ENCODE results near the gene ATP6V1B1.
"Not testable (repeated sequence)": the region's sequence is repeated elsewhere in the genome, so short reads cannot be mapped to it uniquely, and the experiment has no call there.

Gene ATP6V1B1

DNA sequence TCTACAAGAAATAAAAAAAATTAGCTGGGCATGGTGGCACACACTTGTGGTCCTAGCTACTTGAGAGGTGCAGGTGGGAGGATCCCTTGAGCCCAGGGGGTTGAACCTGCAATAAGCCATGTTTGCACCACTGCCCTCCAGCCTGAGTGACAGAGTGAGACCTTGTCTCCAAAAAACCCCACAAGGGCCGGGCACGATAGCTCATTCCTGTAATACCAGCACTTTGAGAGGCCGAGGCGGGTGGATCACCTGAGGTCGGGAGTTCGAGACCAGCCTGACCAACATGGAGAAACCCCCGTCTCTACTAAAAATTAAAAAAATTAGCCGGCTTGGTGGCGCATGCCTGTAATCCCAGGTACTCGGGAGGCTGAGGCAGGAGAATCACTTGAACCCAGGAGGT is 64.2 kb downstream of the ATP6V1B1 start:
- H3K9ac ChIP-seq (ENCODE audit: low read length); H3K4me3 ChIP-seq (ENCODE audit: low read depth in 1 of 2, low read length in 2 of 2); H3K27ac ChIP-seq (ENCODE audit: low read depth, low read length); H3K4me1 ChIP-seq (ENCODE audit: insufficient read depth, low read length); H3K36me3 ChIP-seq (ENCODE audit: insufficient read depth, low read length); H3K27me3 ChIP-seq (ENCODE audit: control insufficient read depth in 1 of 2, insufficient read depth in 2 of 2, low read length in 2 of 2); H3K9me3 ChIP-seq (ENCODE audit: low read length): not testable (repeated sequence)

- H3K9ac ChIP-seq (ENCODE audit: low read length): no peak overlapping the region
- H3K27ac ChIP-seq (ENCODE audit: low read depth, low read length): no peak overlapping the region
- no peaks in the 10 kb centered on the region for H3K36me3 ChIP-seq (ENCODE audit: insufficient read depth, low read length)
- H3K9me3 ChIP-seq (ENCODE audit: low read length): no peaks in the 10 kb centered on the region
- peak overlapping the region; percentile 31 to 57 for H3K4me3 ChIP-seq (ENCODE audit: low read depth in 1 of 2, low read length in 2 of 2)
- no peaks in the 10 kb centered on the region for H3K27me3 ChIP-seq (ENCODE audit: control insufficient read depth in 1 of 2, insufficient read depth in 2 of 2, low read length in 2 of 2)
- H3K4me1 ChIP-seq (ENCODE audit: insufficient read depth, low read length): peaks cover 7% of the 10 kb centered on the region
Measured at GRCh38 chr2:71000780-71001591, 65.3 kb downstream of the ATP6V1B1 start.

DNA sequence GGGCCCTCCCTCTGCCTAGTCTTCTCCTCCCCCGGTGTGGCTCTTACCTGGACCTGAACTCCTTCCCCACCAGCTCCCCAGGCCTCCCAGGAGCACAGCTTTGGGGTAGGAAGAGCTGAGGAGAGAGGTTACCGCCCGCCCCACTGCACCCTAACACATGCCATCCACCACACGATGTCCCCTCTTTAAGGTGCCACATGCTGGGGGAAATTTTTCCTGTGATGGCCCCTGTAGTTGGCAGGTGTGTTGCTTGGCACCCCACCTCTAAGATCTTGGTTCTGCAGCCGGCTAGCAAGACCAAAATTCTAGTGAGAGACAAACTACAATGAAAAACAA is 65.9 kb downstream of the ATP6V1B1 start:
- Histone ChIP-seq H3K9me3 (ENCODE audit: low read length) (no peaks in the 10 kb centered on the region), H3K36me3 (ENCODE audit: insufficient read depth, low read length) (no peaks in the 10 kb centered on the region), H3K9ac (ENCODE audit: low read length) (no peak overlapping the region), H3K4me1 (ENCODE audit: insufficient read depth, low read length) (peaks cover 7% of the 10 kb centered on the region), H3K27ac (ENCODE audit: low read depth, low read length) (no peak overlapping the region), H3K4me3 (ENCODE audit: low read depth in 1 of 2, low read length in 2 of 2) (no peak overlapping the region), H3K27me3 (ENCODE audit: control insufficient read depth in 1 of 2, insufficient read depth in 2 of 2, low read length in 2 of 2) (no peaks in the 10 kb centered on the region)

DNA sequence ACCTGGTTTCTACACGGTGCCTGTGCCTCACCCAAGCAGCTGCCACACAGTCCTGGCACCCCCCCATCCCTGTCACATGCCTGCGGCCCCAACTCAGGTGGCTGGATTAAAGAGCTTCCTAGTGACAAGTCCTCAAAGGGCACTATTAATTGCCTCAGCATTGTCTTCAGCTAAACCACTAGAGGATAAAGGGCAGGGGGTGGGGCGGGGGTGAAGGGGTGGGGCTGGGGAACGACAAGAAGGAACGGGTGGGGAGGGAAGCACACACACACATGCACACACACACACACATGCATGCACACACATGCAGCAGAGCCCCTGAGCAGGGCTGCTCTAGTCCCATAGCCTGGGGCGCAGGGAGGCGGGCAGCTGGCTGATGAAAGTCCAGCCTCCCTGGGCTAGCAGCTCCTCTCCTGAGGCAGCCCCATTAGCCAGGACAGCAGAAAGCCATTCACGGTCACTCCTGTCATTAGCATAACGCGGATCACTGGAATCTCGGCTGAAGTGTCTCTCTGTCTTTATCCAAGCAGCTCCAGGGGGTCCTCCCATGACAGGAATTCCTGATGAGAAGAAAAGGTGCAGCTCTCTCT is 66.4 kb downstream of the ATP6V1B1 start:
- no peak overlapping the region for H3K4me3 ChIP-seq (ENCODE audit: low read depth in 1 of 2, low read length in 2 of 2)
- no peaks in the 10 kb centered on the region for H3K27me3 ChIP-seq (ENCODE audit: control insufficient read depth in 1 of 2, insufficient read depth in 2 of 2, low read length in 2 of 2)
- peaks cover 7% of the 10 kb centered on the region for H3K4me1 ChIP-seq (ENCODE audit: insufficient read depth, low read length)
- H3K9me3 ChIP-seq (ENCODE audit: low read length): no peaks in the 10 kb centered on the region
- no peaks in the 10 kb centered on the region for H3K36me3 ChIP-seq (ENCODE audit: insufficient read depth, low read length)
- no peak overlapping the region for H3K9ac ChIP-seq (ENCODE audit: low read length)
- no peak overlapping the region for H3K27ac ChIP-seq (ENCODE audit: low read depth, low read length)

GRCh38 chr2:71003396-71003795 is 67.7 kb downstream of the ATP6V1B1 start:
- Histone ChIP-seq H3K9ac (ENCODE audit: low read length) (no peak overlapping the region), H3K4me1 (ENCODE audit: insufficient read depth, low read length) (peaks cover 7% of the 10 kb centered on the region), H3K36me3 (ENCODE audit: insufficient read depth, low read length) (no peaks in the 10 kb centered on the region), H3K4me3 (ENCODE audit: low read depth in 1 of 2, low read length in 2 of 2) (no peak overlapping the region), H3K27ac (ENCODE audit: low read depth, low read length) (no peak overlapping the region), H3K27me3 (ENCODE audit: control insufficient read depth in 1 of 2, insufficient read depth in 2 of 2, low read length in 2 of 2) (no peaks in the 10 kb centered on the region), H3K9me3 (ENCODE audit: low read length) (no peaks in the 10 kb centered on the region)

DNA sequence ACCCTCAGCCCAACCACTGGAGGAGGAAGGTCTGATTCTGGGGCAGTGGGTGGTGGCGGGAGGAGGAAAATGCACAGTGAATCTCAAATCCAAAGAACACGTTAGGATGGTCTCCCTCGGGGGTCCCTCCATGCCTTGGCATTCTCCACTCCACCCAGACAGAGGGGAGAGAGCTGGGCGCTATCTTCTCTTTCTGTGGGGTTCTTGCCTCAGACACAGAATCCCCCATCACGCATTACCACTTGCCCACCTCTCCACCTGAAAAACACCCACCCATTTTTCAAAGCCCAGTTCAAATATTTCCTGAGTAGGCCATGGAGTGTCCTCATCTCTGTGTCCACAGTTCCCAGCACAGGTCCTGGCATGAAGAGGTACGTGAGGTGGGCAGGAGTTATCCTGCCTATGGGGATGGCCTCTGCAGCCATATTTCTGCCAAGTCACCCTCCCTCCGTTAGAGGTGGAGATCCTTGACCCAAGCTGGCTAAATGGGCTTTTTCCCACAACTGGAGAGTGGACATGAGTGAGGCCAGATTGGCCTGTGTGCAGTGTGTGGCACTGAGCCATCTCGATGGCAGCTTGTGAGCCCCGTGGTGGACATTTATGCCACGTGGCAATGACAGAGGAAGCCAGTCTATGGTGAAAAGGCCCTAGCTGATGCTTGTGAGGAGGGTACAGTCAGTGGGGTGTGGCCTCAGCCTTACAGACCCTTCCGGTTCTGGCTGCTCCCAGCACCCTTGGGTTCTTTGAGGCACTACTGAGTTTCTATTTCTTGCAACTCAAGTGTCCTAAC is 68.5 kb downstream of the ATP6V1B1 start:
- no peak overlapping the region for H3K4me3 ChIP-seq (ENCODE audit: low read depth in 1 of 2, low read length in 2 of 2)
- no peak overlapping the region for H3K9ac ChIP-seq (ENCODE audit: low read length)
- H3K9me3 ChIP-seq (ENCODE audit: low read length): no peaks in the 10 kb centered on the region
- peaks cover 7% of the 10 kb centered on the region for H3K4me1 ChIP-seq (ENCODE audit: insufficient read depth, low read length)
- no peaks in the 10 kb centered on the region for H3K27me3 ChIP-seq (ENCODE audit: control insufficient read depth in 1 of 2, insufficient read depth in 2 of 2, low read length in 2 of 2)
- no peak overlapping the region for H3K27ac ChIP-seq (ENCODE audit: low read depth, low read length)
- no peaks in the 10 kb centered on the region for H3K36me3 ChIP-seq (ENCODE audit: insufficient read depth, low read length)

DNA sequence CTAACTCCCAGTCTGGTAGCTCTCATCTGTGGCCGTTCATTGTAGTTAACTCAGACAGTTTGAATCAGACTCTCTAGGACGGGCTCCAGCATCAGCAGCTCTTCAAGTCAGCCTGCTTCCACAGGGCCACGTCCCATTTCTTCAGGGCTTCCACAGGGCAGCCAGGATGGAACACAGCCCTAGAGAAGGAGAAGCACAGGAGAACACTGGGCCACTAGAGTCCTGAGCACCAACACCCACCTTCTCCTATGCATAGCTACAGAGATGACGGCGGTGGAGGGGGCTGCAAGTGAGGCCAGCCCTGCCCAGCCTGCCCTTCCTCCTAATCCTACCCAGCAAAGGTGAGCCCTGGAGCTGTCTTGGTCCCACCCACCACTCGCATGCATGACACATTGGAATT is 69.2 kb downstream of the ATP6V1B1 start:
- Histone ChIP-seq H3K4me3 (ENCODE audit: low read depth in 1 of 2, low read length in 2 of 2) (no peak overlapping the region), H3K9me3 (ENCODE audit: low read length) (no peaks in the 10 kb centered on the region), H3K27me3 (ENCODE audit: control insufficient read depth in 1 of 2, insufficient read depth in 2 of 2, low read length in 2 of 2) (no peaks in the 10 kb centered on the region), H3K27ac (ENCODE audit: low read depth, low read length) (no peak overlapping the region), H3K4me1 (ENCODE audit: insufficient read depth, low read length) (peaks cover 7% of the 10 kb centered on the region), H3K36me3 (ENCODE audit: insufficient read depth, low read length) (no peaks in the 10 kb centered on the region), H3K9ac (ENCODE audit: low read length) (no peak overlapping the region)

- H3K4me3 ChIP-seq (ENCODE audit: low read depth in 1 of 2, low read length in 2 of 2): no peak overlapping the region
- no peaks in the 10 kb centered on the region for H3K27me3 ChIP-seq (ENCODE audit: control insufficient read depth in 1 of 2, insufficient read depth in 2 of 2, low read length in 2 of 2)
- no peaks in the 10 kb centered on the region for H3K9me3 ChIP-seq (ENCODE audit: low read length)
- no peak overlapping the region for H3K27ac ChIP-seq (ENCODE audit: low read depth, low read length)
- H3K4me1 ChIP-seq (ENCODE audit: insufficient read depth, low read length): peaks cover 7% of the 10 kb centered on the region
- H3K36me3 ChIP-seq (ENCODE audit: insufficient read depth, low read length): no peaks in the 10 kb centered on the region
- H3K9ac ChIP-seq (ENCODE audit: low read length): no peak overlapping the region
Measured at GRCh38 chr2:71005271-71006202, 69.8 kb downstream of the ATP6V1B1 start.

GRCh38 chr2:71006323-71006722 is 70.6 kb downstream of the ATP6V1B1 start:
- Histone ChIP-seq H3K9me3 (ENCODE audit: low read length) (no peaks in the 10 kb centered on the region), H3K9ac (ENCODE audit: low read length) (no peak overlapping the region), H3K36me3 (ENCODE audit: insufficient read depth, low read length) (no peaks in the 10 kb centered on the region), H3K4me3 (ENCODE audit: low read depth in 1 of 2, low read length in 2 of 2) (no peak overlapping the region), H3K27me3 (ENCODE audit: control insufficient read depth in 1 of 2, insufficient read depth in 2 of 2, low read length in 2 of 2) (no peaks in the 10 kb centered on the region), H3K27ac (ENCODE audit: low read depth, low read length) (no peak overlapping the region), H3K4me1 (ENCODE audit: insufficient read depth, low read length) (peaks cover 1% of the 10 kb centered on the region)

GRCh38 chr2:71006955-71007799 is 71.5 kb downstream of the ATP6V1B1 start:
- H3K4me3 ChIP-seq (ENCODE audit: low read depth in 1 of 2, low read length in 2 of 2): no peak overlapping the region
- no peak overlapping the region for H3K9ac ChIP-seq (ENCODE audit: low read length)
- no peaks in the 10 kb centered on the region for H3K9me3 ChIP-seq (ENCODE audit: low read length)
- no peaks in the 10 kb centered on the region for H3K27me3 ChIP-seq (ENCODE audit: control insufficient read depth in 1 of 2, insufficient read depth in 2 of 2, low read length in 2 of 2)
- no peaks in the 10 kb centered on the region for H3K36me3 ChIP-seq (ENCODE audit: insufficient read depth, low read length)
- H3K27ac ChIP-seq (ENCODE audit: low read depth, low read length): no peak overlapping the region
- no peaks in the 10 kb centered on the region for H3K4me1 ChIP-seq (ENCODE audit: insufficient read depth, low read length)
